GM12865 (cell line): Measurements from ENCODE around the gene KLHL3.

Experiments used
- DNase-seq: peaks from one replicate; pipeline ENCODE4 v3.0.0; 2010; ENCODE audit warnings: low read depth
- H3K4me3 ChIP-seq: 2 replicates; pipeline ENCODE4 v1.5.1; 2011; ENCODE audit warnings: mild to moderate bottlenecking, low read depth, low read length, control low read depth
- TF ChIP-seq, protein P1 (sequence below): IDR thresholded peaks from 2 replicates; pipeline ENCODE4 v1.5.1; 2011; ENCODE audit warnings: low read length, control low read depth, low read depth, inconsistent platforms; ENCODE audit not compliant: insufficient read depth; ENCODE audit errors: missing control alignments

The KLHL3 gene

DNA sequence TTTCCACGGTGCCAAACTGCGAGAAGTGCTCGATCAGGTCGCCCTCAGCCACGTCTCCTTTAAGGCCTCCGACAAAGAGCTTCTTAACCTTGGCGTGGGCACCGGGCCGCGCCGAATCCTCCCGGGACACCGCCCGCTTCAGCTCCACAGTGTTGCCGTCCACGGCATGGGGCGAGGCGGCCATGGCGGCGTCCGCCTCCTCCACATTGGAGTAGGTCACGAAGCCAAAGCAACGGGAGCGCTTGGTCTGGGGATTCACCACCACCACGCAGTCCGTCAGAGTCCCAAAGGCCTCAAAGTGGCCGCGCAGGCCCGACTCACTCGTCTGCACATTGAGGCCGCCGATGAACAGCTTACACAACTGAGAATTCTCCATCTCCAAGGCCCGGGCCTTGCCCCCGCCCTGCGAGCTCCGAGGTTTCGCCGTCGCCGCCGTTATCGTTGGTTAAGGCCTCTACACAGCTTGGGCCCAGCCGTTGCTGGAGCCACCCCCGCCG is 17.9 kb upstream of the KLHL3 start:
- TF ChIP-seq, protein P1, sequence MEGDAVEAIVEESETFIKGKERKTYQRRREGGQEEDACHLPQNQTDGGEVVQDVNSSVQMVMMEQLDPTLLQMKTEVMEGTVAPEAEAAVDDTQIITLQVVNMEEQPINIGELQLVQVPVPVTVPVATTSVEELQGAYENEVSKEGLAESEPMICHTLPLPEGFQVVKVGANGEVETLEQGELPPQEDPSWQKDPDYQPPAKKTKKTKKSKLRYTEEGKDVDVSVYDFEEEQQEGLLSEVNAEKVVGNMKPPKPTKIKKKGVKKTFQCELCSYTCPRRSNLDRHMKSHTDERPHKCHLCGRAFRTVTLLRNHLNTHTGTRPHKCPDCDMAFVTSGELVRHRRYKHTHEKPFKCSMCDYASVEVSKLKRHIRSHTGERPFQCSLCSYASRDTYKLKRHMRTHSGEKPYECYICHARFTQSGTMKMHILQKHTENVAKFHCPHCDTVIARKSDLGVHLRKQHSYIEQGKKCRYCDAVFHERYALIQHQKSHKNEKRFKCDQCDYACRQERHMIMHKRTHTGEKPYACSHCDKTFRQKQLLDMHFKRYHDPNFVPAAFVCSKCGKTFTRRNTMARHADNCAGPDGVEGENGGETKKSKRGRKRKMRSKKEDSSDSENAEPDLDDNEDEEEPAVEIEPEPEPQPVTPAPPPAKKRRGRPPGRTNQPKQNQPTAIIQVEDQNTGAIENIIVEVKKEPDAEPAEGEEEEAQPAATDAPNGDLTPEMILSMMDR: no peak
- H3K4me3 ChIP-seq: peak overlapping the region; percentile 77
- DNase-seq: no peak

DNA sequence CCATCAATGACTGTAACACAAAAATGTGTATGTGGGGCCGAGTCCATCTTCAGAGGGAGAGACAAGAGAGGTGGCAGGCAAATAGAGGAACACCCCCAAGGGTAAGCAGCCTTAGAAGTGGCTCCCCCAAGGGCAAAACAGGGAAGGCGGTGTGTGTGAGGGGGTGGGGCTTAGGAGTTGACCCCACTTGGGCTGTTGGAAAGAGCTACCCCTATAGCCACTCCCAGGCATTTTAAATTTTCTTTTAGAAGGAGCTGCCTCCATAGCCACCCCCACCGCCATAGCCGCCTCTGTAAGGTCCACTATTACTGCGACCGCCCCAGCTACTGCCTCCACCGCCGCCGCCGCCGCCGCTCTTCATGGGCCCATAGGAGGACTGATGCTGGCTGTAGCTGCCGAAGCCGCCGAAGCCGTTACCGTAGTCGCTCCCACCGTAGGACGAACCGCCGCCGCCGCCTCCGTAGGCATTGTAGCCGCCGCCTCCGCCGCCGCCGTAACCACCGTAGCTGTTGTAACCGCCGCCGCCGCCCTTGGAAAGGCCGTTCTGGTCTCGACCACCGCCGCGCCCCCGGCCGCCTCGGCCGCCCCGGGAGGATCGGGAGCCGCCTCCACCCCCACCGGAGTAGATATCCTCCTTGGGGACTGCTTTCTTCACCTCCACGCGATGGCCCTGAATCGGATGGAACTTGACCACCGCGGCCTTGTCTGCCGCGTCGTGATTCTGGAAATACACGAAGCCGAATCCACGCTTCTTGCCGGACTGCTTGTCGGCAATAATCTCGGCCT is 17.2 kb upstream of the KLHL3 start:
- peak overlapping the region; percentile 77 for H3K4me3 ChIP-seq
- DNase-seq: peak; percentile 45
- TF ChIP-seq, protein P1: no peak

DNA sequence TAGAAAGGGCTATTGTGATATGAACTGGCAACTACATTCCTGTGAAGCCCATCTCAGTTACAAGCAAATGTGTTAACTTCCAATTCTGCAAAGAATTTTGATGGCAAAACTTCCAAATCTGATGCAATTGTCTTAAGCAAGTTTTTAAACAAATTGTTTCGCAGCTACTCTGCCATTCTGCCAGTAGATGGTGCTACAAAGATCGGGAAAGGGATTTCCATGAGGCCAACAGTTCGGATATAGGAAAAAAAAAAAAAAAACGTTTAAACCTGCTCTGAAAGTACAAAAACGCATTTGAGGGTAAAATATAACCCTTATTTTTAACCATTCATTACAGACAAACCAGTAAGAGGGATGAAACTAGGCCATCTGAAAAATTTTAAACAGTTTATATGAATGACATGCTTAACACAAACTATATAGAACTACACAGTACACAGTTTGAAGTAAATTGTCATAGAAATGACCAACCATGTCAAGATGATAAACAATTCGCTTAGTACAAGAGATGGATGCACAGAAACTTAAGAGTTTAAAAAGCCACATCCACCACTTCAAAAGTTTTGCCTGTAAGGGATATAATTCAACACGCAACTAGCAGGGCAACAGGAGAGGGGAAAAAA is 16.1 kb upstream of the KLHL3 start:
- TF ChIP-seq, protein P1: peak; percentile 71
- H3K4me3 ChIP-seq: peak overlapping the region; percentile 77
- DNase-seq: peak; percentile 51

DNA sequence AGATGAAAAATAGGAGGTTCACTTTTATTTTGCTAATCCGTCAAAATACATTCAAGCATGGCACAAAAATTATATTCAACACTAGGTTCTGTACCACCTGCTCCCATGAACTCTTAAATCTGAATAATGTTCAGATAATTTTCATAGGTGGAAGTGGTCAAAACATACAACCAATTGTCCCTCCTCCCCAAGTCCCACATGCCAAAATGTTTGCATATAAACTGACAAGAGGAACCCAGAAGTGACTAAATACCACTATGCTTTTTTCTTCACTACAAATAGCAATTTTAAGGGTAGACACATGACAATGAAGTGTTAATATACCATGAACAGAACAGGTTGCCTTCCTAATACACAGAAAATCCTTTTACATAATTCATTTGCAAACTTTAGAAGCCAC is 14.5 kb upstream of the KLHL3 start:
- no peak for DNase-seq
- TF ChIP-seq, protein P1: no peak
- no peak overlapping the region for H3K4me3 ChIP-seq

DNA sequence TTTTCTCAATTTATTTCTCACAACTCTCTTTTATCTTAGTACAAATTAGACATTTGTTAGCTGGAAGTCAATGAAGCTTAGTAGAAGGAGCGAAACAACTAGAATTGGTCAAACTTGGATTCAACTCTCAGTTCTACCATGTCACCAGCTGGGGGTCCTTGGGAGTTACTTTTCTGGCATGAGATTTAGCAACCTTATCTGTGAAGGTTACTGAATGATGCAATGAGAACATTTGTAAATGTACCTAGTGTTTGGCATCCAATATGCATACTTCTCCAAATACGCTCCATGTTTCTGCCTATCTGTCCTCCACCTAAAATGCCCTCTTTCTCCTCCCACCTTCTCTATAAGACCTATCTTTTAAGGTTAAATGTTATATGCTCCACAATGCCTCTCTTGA is 12.0 kb upstream of the KLHL3 start:
- no peak for DNase-seq
- TF ChIP-seq, protein P1: no peak
- H3K4me3 ChIP-seq: no peak overlapping the region

DNA sequence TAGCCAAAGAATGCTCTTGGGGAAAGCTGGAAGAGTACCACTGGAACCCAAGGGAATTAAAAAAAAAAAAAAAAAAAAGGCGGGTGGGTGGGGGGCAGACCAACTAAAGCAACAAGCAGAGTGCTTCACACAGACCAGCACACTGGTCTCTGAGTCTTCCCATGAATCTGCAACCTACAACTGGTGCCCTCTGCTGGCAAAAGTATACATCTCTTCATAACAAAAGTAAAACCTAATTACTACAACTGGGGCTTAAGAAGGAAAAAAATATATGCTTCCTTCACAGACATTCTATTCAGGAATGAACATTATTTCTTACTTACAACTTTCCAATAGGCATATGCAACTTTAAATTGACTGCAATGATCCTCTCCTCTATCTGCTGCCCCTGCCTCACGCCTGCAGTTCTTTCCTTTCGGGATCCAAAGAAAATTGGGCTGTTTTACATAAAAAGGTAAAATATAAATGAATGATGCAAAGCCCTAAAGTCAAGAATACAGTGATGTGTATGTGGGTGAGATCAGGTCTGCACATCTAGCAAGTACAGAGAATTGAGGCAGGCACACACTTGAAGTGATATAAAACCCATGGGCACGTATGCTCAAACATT is 7.2 kb upstream of the KLHL3 start:
- no peak overlapping the region for H3K4me3 ChIP-seq
- peak; percentile 82 for DNase-seq
- TF ChIP-seq, protein P1: peak; percentile 58
